HepG2 (cell line): Measurements from ENCODE around the gene RAB20. TPM values are rescaled to one million over a fixed set of nuclear protein-coding genes. Genes with fewer than 3 reads are reported as not detected.

ENCODE experiments used
- ATAC-seq: fragments of 200-7000 bp; cut with Tn5 transposase; 3 replicates; pipeline ENCODE4 v1.9.1; 2020; ENCODE audit warnings: mild to moderate bottlenecking, moderate library complexity
- BruUV-seq: library from RNA; stranded (reverse); fragments of 400-500 nt; replicated peaks from 2 replicates; lab custom pipeline; 2021; lab: Mats Ljungman, UMichigan
- CTCF ChIA-PET: fragments of 300-600 bp; formaldehyde crosslinking; extraction: SDS; loops from one replicate; lab custom pipeline; 2021; ENCODE audit warnings: low total read pairs, inconsistent platforms, low intra/inter-chr PET ratio; lab: Yijun Ruan, JAX
- POLR2A ChIA-PET: fragments of 350-600 bp; sonication (Branson Sonifier 250); formaldehyde crosslinking; loops from one replicate; lab custom pipeline; 2020; ENCODE audit warnings: antibody characterized with exemption, inconsistent platforms; lab: Yijun Ruan, JAX
- DNase-seq: peaks from one replicate; pipeline ENCODE4 v3.0.0-alpha.2; 2015; ENCODE audit warnings: low spot score
- FAIRE-seq: peaks from 3 replicates; lab custom pipeline; 2011; peaks lifted over from hg19 to GRCh38; lab: Jason Lieb, UNC
- H2AFZ ChIP-seq: one replicate; pipeline ENCODE4 v1.6.1; 2011; ENCODE audit warnings: low read length, inconsistent platforms
- H3K27ac ChIP-seq: fragments of 300-600 bp; 3 replicates; pipeline ENCODE4 v1.8.0; 2011; ENCODE audit warnings: mixed run types, mild to moderate bottlenecking, mixed read lengths, low read length, inconsistent platforms; ENCODE audit not compliant: insufficient read depth; ENCODE audit errors: extremely low read length
- H3K27me3 ChIP-seq, 2 experiments: fragments of 200-600 bp in 1 of 2; 2 replicates in 1 of 2; 3 replicates in 1 of 2; pipeline versions ENCODE4 v1.6.0 to v1.8.0; 2011; ENCODE audit warnings: low read length in 2 of 2, mild to moderate bottlenecking in 2 of 2, moderate library complexity in 2 of 2, inconsistent platforms in 1 of 2; ENCODE audit not compliant: insufficient read depth in 2 of 2, control insufficient read depth in 1 of 2
- H3K36me3 ChIP-seq, 2 experiments: fragments of 200-600 bp in 1 of 2; replicated peaks in 1 of 2; 2 replicates in 1 of 2; 3 replicates in 1 of 2; pipeline versions ENCODE4 v1.5.1 to v1.8.0; 2011; ENCODE audit warnings: low read length in 2 of 2, inconsistent platforms in 1 of 2; ENCODE audit not compliant: insufficient read depth in 2 of 2, control insufficient read depth in 1 of 2
- H3K4me1 ChIP-seq: 2 replicates; pipeline ENCODE4 v1.5.1; 2012; ENCODE audit warnings: low read length, inconsistent platforms; ENCODE audit not compliant: insufficient read depth
- H3K4me2 ChIP-seq: 2 replicates; pipeline ENCODE4 v1.6.0; 2011; ENCODE audit warnings: low read depth, low read length, inconsistent platforms
- H3K4me3 ChIP-seq, 3 experiments: fragments of 200-600 bp in 1 of 3; sonication (generic), shearing (Covaris generic) in 1 of 3; replicated peaks in 1 of 3; 2 replicates each; pipeline ENCODE4 v1.5.1; 2011 to 2016; ENCODE audit warnings: low read length in 3 of 3, inconsistent platforms in 2 of 3, low read depth in 2 of 3, mild to moderate bottlenecking in 2 of 3, control low read depth in 1 of 3, mixed read lengths in 1 of 3; ENCODE audit not compliant: insufficient read depth in 1 of 3
- H3K79me2 ChIP-seq: one replicate; pipeline ENCODE4 v1.6.1; 2011; ENCODE audit warnings: low read length, inconsistent platforms; ENCODE audit not compliant: insufficient read depth
- H3K9ac ChIP-seq: 2 replicates; pipeline ENCODE4 v1.6.0; 2011; ENCODE audit warnings: mild to moderate bottlenecking, low read depth, low read length, inconsistent platforms; ENCODE audit not compliant: insufficient read depth
- H3K9me3 ChIP-seq: 2 replicates; pipeline ENCODE4 v1.5.1; 2012; ENCODE audit warnings: mild to moderate bottlenecking, low read length
- H4K20me1 ChIP-seq: 2 replicates; pipeline ENCODE4 v1.6.0; 2011; ENCODE audit warnings: inconsistent platforms, mild to moderate bottlenecking, low read length, moderate library complexity; ENCODE audit not compliant: insufficient read depth
- AGO2 ChIP-seq: fragments of 200-400 bp; formaldehyde crosslinking; optimal IDR thresholded peaks from 2 replicates; pipeline ENCODE3; 2017; ENCODE audit warnings: mild to moderate bottlenecking, low read depth, low read length, moderate library complexity
- DMAP1 ChIP-seq: IDR thresholded peaks from 2 replicates; pipeline ENCODE4 v1.6.1; 2016
- DR1 ChIP-seq: sonication (generic); formaldehyde crosslinking; IDR thresholded peaks from 2 replicates; pipeline ENCODE4 v1.8.0; 2021; ENCODE audit warnings: mild to moderate bottlenecking, missing genetic modification reagents, inconsistent platforms
- ETV5 ChIP-seq: IDR thresholded peaks from 2 replicates; pipeline ENCODE4 v1.6.1; 2018; ENCODE audit warnings: missing biosample characterization, missing genetic modification reagents, inconsistent platforms, borderline replicate concordance
- FOXK1 ChIP-seq: sonication (generic); formaldehyde crosslinking; IDR thresholded peaks from 2 replicates; pipeline ENCODE4 v1.4.0; 2020; ENCODE audit warnings: low read depth, missing genetic modification reagents, borderline replicate concordance
- HNRNPH1 ChIP-seq: fragments of 200-400 bp; formaldehyde crosslinking; optimal IDR thresholded peaks from 2 replicates; pipeline ENCODE3; 2017; ENCODE audit warnings: mild to moderate bottlenecking, low read depth, low read length
- KLF13 ChIP-seq: sonication (generic); formaldehyde crosslinking; IDR thresholded peaks from 2 replicates; pipeline ENCODE4 v1.4.0; 2020; ENCODE audit warnings: mild to moderate bottlenecking, missing genetic modification reagents
- KLF9 ChIP-seq: IDR thresholded peaks from 2 replicates; pipeline ENCODE4 v1.6.1; 2016; ENCODE audit warnings: low read depth
- MTA1 ChIP-seq: sonication (generic); formaldehyde crosslinking; IDR thresholded peaks from 2 replicates; pipeline ENCODE4 v1.4.0; 2020; ENCODE audit warnings: missing genetic modification reagents, mild to moderate bottlenecking, borderline replicate concordance
- NFYB ChIP-seq: sonication (generic); formaldehyde crosslinking; IDR thresholded peaks from 2 replicates; pipeline ENCODE4 v1.4.0; 2020; ENCODE audit warnings: missing genetic modification reagents
- PCBP1 ChIP-seq: fragments of 200-400 bp; formaldehyde crosslinking; IDR thresholded peaks from 2 replicates; pipeline ENCODE4 v1.6.1; 2017; ENCODE audit warnings: mild to moderate bottlenecking, low read depth, low read length, borderline replicate concordance
- TEAD3 ChIP-seq: optimal IDR thresholded peaks from 2 replicates; pipeline ENCODE3; 2016; ENCODE audit warnings: borderline replicate concordance
- ZNF234 ChIP-seq: sonication (generic); formaldehyde crosslinking; conservative IDR thresholded peaks from 2 replicates; pipeline ENCODE4 v1.5.1; 2020; ENCODE audit warnings: mild to moderate bottlenecking, missing genetic modification reagents
- ZNF30 ChIP-seq: sonication (generic); formaldehyde crosslinking; IDR thresholded peaks from 2 replicates; pipeline ENCODE4 v1.5.0; 2020; ENCODE audit warnings: mild to moderate bottlenecking, missing genetic modification reagents
- ZNF326 ChIP-seq: sonication (generic); formaldehyde crosslinking; IDR thresholded peaks from 2 replicates; pipeline ENCODE4 v1.4.0; 2020; ENCODE audit warnings: missing genetic modification reagents, borderline replicate concordance
- ZNF441 ChIP-seq: sonication (generic); formaldehyde crosslinking; IDR thresholded peaks from 2 replicates; pipeline ENCODE4 v1.7.0; 2021; ENCODE audit warnings: missing genetic modification reagents, borderline replicate concordance
- ZNF713 ChIP-seq: sonication (generic); formaldehyde crosslinking; IDR thresholded peaks from 2 replicates; pipeline ENCODE4 v1.4.0; 2020; ENCODE audit warnings: mild to moderate bottlenecking, missing genetic modification reagents
- ZNF766 ChIP-seq: sonication (generic); formaldehyde crosslinking; IDR thresholded peaks from 2 replicates; pipeline ENCODE4 v1.5.0; 2020; ENCODE audit warnings: missing genetic modification reagents, borderline replicate concordance
- WGBS: methylation state at CpG from one replicate; pipeline ENCODE4 v1.1.6; 2017; ENCODE audit warnings: low lambda C conversion rate; 5-methylcytosine and 5-hydroxymethylcytosine counted together
- in situ Hi-C: cut with HindIII; loops from 2 replicates; pipeline ENCODE4 v1.10.0; 2017; ENCODE audit warnings: low pct_unique_long_range_greater_than_20kb; ENCODE audit not compliant: extremely low pct_ligation_motif_present
- intact Hi-C: fragments of 100-400 bp; cut with micrococcal nuclease; formaldehyde crosslinking; loops from one replicate; pipeline ENCODE4 v1.10.0; 2022; ENCODE audit not compliant: unreplicated experiment
- polyA plus RNA-seq, 8 experiments: library from polyadenylated mRNA; depleted of rRNA in 3 of 8; stranded (reverse) in 7 of 8; unstranded in 1 of 8; fragments of >200 nt; fragmentation: Illumina TruSeq in 4 of 8; extraction: Trizol in 4 of 8; gene quantifications; 2 replicates each; pipeline versions ENCODE4 v1.2.1 to v1.2.3, GENCODE V29; 2011 to 2016; ENCODE audit warnings: low read depth in 4 of 8, missing spikeins in 1 of 8, mixed read lengths in 1 of 8; ENCODE audit not compliant: insufficient read depth in 1 of 8
- total RNA-seq, 5 experiments: library from RNA; depleted of rRNA; stranded (reverse); fragments of >200 nt; fragmentation: Illumina TruSeq; extraction: Trizol; gene quantifications; 2 replicates each; pipeline ENCODE4 v1.2.3, GENCODE V29; 2016; ENCODE audit warnings: low read depth in 1 of 5

RAB20 gene
- total and polyA plus RNA-seq, 2 of the 13 experiments (the other 11 are each of a cell fraction or from before 2014, with no cell fraction given) = 15.6 to 30.5 TPM

DNA sequence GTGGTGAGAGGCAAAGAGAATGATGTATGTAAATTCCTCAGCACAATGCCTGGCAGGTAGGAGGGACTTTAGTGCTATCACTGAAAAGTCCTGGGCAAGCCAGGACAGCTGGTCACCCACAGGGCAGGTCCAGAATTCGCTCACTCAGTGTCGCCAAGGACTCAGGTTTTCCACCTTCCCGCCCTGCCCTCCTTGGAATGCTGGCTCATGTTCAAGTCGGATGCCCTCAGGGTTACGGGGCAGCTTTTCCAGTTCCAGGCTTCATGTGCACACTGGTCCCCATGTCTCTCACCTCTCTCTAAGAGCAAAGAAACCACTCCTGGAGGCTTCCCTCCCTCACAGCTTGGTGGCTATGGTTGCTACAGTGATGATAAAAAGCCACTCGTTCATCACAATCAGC is 29.1 kb upstream of the RAB20 start (continued):
- no peak for TF ChIP-seq MTA1 (CRISPR knock-in tag)
- TF ChIP-seq AGO2 = no peak

DNA sequence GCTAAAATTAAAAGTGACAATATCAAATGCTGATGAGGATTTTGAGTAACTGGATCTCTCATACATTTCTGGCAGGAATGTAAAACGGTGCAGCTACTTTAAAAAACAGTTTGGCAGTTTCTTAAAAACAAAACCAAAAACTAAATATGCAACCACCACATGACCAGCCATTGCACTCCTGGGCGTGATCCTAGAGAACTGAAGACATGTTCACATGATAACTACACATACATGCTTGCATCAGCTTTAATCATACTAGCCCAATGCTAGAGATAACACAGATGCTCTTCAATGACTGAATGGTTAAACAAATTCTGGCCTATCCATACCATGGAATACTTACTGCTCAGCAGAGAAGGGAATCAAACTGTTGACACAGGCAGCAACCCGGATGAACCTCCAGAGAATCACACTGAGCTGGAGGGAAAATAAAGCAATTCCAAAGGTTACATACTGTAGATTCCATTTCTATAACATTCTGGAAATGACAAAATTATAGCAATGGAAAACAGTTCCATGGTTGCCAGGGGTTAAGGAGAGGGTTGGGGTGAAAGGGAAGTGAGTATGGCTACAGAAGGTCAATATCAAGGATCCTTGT is 28.4 kb upstream of the RAB20 start:
- ChIA-PET CTCF (no interaction called here), POLR2A (interaction anchor here (0.8 kb wide), 1 partner anchor 13 kb away, joined by 3 read pairs; no protein-coding TSS in a partner anchor)
- TF ChIP-seq TEAD3 (CRISPR knock-in tag) (peak; percentile 33), ZNF713 (no peak)
- Histone ChIP-seq H3K9ac (no peak overlapping the region), H3K4me3 (no peak overlapping the region), H3K36me3 (no peaks in the 10 kb centered on the region), H3K27me3 (no peaks in the 10 kb centered on the region), H3K4me2 (peak overlapping the region; percentile 14), H2AFZ (no peak overlapping the region), H3K27ac (no peak overlapping the region), H3K9me3 (no peaks in the 10 kb centered on the region), H3K4me1 (peaks cover 17% of the 10 kb centered on the region), H3K79me2 (no peaks in the 10 kb centered on the region), H4K20me1 (no peaks in the 10 kb centered on the region)
- 0% methylated on average over 3 of the region's 3 CpGs for WGBS
- no TSS peak for BruUV-seq
- FAIRE-seq (no peak), DNase-seq (peak; percentile 45), ATAC-seq (peak; percentile 85)
- in situ Hi-C loops (loop anchor here (5.0 to 10.0 kb wide), 2 partner anchors 227 to 335 kb away; no protein-coding TSS in a partner anchor), intact Hi-C loops (loop anchor here (2.0 to 10.0 kb wide), 4 partner anchors 29 to 635 kb away; partner anchors contain the start of gene RAB20)

DNA sequence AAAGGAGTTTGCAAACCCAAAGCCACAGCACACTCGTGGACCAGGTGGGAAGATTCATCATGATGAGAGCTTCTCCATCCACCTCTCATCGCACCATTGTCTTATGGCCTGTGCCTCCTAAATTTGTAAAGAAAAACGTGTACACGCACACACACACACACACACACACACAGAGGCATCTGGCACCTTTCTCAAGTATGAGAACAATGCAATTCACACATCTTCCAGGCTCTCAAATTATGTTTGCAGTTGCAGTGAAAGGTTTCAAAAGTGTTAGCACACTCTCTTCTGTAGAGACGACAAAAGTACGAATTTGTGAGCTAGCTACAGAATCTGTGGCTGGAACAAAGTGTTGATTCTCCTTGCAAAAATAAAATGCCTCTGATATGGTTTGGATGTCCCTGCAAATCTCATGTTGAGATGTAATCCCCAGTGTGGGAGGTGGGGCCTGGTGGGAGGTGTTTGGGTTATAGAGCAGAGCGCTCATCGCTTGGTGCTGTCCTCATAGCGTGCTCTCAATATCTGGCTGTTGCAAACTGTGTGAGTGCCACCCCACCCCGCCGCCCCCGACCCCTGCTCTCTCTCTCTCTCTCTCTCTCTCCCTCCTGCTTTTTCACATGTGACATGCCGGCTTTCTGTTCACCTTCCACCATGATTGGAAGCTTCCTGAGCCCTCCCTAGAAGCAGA is 21.8 kb upstream of the RAB20 start:
- Histone ChIP-seq H3K4me1 (peaks cover 15% of the 10 kb centered on the region), H3K27ac (no peak overlapping the region), H4K20me1 (no peaks in the 10 kb centered on the region), H3K79me2 (no peaks in the 10 kb centered on the region), H3K27me3 (no peaks in the 10 kb centered on the region; a peak in 1 of 5 replicates), H3K9ac (no peak overlapping the region), H3K36me3 (no peaks in the 10 kb centered on the region), H2AFZ (no peak overlapping the region), H3K4me2 (no peak overlapping the region), H3K4me3 (no peak overlapping the region), H3K9me3 (no peaks in the 10 kb centered on the region)
- ATAC-seq (no peak), FAIRE-seq (no peak), DNase-seq (no peak)
- intact Hi-C loops = no loop called here
- WGBS = 46% methylated on average over 11 of the region's 13 CpGs
- ChIA-PET CTCF (no interaction called here), POLR2A (no interaction called here)
- no TSS peak for BruUV-seq
- no peak for TF ChIP-seq NFYB (CRISPR knock-in tag)
- no peak for TF ChIP-seq ZNF766 (CRISPR knock-in tag)
- TF ChIP-seq ZNF326 (CRISPR knock-in tag) = no peak
- no peak for TF ChIP-seq ETV5 (CRISPR knock-in tag)
- no peak for TF ChIP-seq DMAP1 (CRISPR knock-in tag)
- TF ChIP-seq ZNF30 (CRISPR knock-in tag) = no peak
- TF ChIP-seq PCBP1 = no peak
- TF ChIP-seq HNRNPH1 = no peak
- TF ChIP-seq ZNF441 (CRISPR knock-in tag) = no peak
- TF ChIP-seq ZNF234 (CRISPR knock-in tag) = no peak
- TF ChIP-seq KLF9 (CRISPR knock-in tag) = no peak
- TF ChIP-seq DR1 (CRISPR knock-in tag) = no peak
- no peak for TF ChIP-seq KLF13 (CRISPR knock-in tag)
- no peak for TF ChIP-seq FOXK1 (CRISPR knock-in tag)
- in situ Hi-C loops = no loop called here
